GM23338 (cell line): ENCODE measurements around the gene SPDYE2B. TPM values are rescaled to one million over a fixed set of nuclear protein-coding genes. Genes with fewer than 3 reads are reported as not detected.
"Not testable (repeated sequence)": the region's sequence is repeated elsewhere in the genome, so short reads cannot be mapped to it uniquely, and the experiment has no call there.

ENCODE experiments used
- ATAC-seq: fragments of 200-7000 bp; cut with Tn5 transposase; 3 replicates; pipeline ENCODE4 v1.9.1; 2020
- DNase-seq: peaks from one replicate; pipeline ENCODE4 v3.0.0-alpha.2; 2015; ENCODE audit warnings: low spot score
- H2AFZ ChIP-seq: fragments of 200-600 bp; sonication (generic); 2 replicates; pipeline ENCODE4 v1.8.0; 2016; ENCODE audit warnings: antibody characterized with exemption, mild to moderate bottlenecking, moderate library complexity
- H3F3A ChIP-seq: fragments of 200-600 bp; sonication (generic); replicated peaks from 2 replicates; pipeline ENCODE4 v1.8.0; 2017; ENCODE audit warnings: antibody characterized with exemption, mixed run types, low read depth
- H3K27ac ChIP-seq: fragments of 200-600 bp; sonication (generic); 2 replicates; pipeline ENCODE4 v1.6.1; 2016; ENCODE audit warnings: low read depth
- H3K27me3 ChIP-seq: fragments of 200-600 bp; sonication (generic); 2 replicates; pipeline ENCODE4 v1.8.0; 2016; ENCODE audit warnings: mild to moderate bottlenecking, mixed run types, moderate library complexity; ENCODE audit not compliant: insufficient read depth
- H3K36me3 ChIP-seq: fragments of 200-600 bp; sonication (generic); 2 replicates; pipeline ENCODE4 v1.8.0; 2016; ENCODE audit warnings: mild to moderate bottlenecking; ENCODE audit not compliant: insufficient read depth
- H3K4me1 ChIP-seq: fragments of 200-600 bp; sonication (generic); 2 replicates; pipeline ENCODE4 v1.8.0; 2016; ENCODE audit warnings: mild to moderate bottlenecking, moderate library complexity; ENCODE audit not compliant: insufficient read depth
- H3K4me2 ChIP-seq: fragments of 200-600 bp; sonication (generic); 2 replicates; pipeline ENCODE4 v1.7.1; 2017; ENCODE audit warnings: mixed run types
- H3K4me3 ChIP-seq: fragments of 200-600 bp; sonication (generic); 2 replicates; pipeline ENCODE4 v1.6.1; 2016; ENCODE audit warnings: mixed run types
- H3K79me2 ChIP-seq: fragments of 200-600 bp; sonication (generic); replicated peaks from 2 replicates; pipeline ENCODE4 v1.8.0; 2017; ENCODE audit warnings: mild to moderate bottlenecking; ENCODE audit not compliant: insufficient read depth
- H3K9me2 ChIP-seq: fragments of 200-600 bp; sonication (generic); 2 replicates; pipeline ENCODE4 v1.8.0; 2017; ENCODE audit not compliant: insufficient read depth
- H4K20me1 ChIP-seq: fragments of 200-600 bp; sonication (generic); replicated peaks from 2 replicates; pipeline ENCODE4 v1.8.0; 2017; ENCODE audit warnings: mild to moderate bottlenecking; ENCODE audit not compliant: insufficient read depth
- H3K27ac Mint-ChIP-seq: 2 replicates; pipeline ENCODE4 v1.8.0; 2020; ENCODE audit warnings: inconsistent platforms, mild to moderate bottlenecking, moderate library complexity, mixed read lengths
- H3K27me3 Mint-ChIP-seq: 3 replicates; pipeline ENCODE4 v1.8.0; 2022; ENCODE audit warnings: low read depth, mild to moderate bottlenecking, moderate library complexity, mixed read lengths, inconsistent platforms; ENCODE audit not compliant: insufficient read depth, poor library complexity
- H3K36me3 Mint-ChIP-seq: 3 replicates; pipeline ENCODE4 v1.8.0; 2021; ENCODE audit warnings: low read depth, mild to moderate bottlenecking, inconsistent platforms, moderate library complexity, mixed read lengths
- H3K4me1 Mint-ChIP-seq: 3 replicates; pipeline ENCODE4 v1.8.0; 2020; ENCODE audit warnings: mild to moderate bottlenecking, inconsistent platforms, mixed read lengths
- H3K4me3 Mint-ChIP-seq: 3 replicates; pipeline ENCODE4 v1.8.0; 2021; ENCODE audit warnings: moderate library complexity, mild to moderate bottlenecking, inconsistent platforms, mixed read lengths
- H3K9me3 Mint-ChIP-seq: 3 replicates; pipeline ENCODE4 v1.8.0; 2020; ENCODE audit warnings: moderate library complexity, mild to moderate bottlenecking, inconsistent platforms, mixed read lengths
- polyA plus RNA-seq: library from polyadenylated mRNA; unstranded; fragments of >200 nt; fragmentation: Nextera tagmentation; extraction: Ambion mirVana; gene quantifications from 2 replicates; pipeline ENCODE4 v1.2.1, GENCODE V29; 2016
- total RNA-seq: library from RNA; depleted of rRNA; stranded (reverse); fragments of >200 nt; shearing (Covaris generic); gene quantifications from 2 replicates; pipeline ENCODE4 v1.2.3, GENCODE V29; 2014

The SPDYE2B gene
- total and polyA plus RNA-seq, 2 experiments from 2014 or later, result 1.7 TPM; not detected in 1

DNA sequence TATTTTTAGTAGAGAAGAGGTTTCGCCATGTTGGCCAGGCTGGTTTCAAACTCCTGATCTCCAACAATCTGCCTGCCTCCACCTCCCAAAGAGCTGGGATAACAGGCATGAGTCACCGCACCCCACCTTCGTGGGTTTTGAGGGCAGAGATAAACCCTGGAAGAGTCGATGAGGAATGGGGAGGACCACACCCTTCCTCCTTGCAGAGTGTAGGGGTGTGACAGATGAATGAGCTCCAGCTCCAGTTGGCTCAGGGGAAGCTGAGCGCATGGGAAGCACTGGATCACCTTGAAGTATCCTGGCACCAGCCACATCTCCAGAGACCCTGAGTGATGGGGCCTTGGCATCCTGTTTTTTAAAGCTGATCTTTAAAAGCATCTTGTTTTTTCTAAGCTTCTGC, 32.4 kb downstream of the SPDYE2B start:
- not testable (repeated sequence) for ATAC-seq, H2AFZ ChIP-seq, H3K27ac Mint-ChIP-seq

GRCh38 chr7:102688299-102689036, 38.3 kb downstream of the SPDYE2B start:
- H3K4me1 Mint-ChIP-seq, H3K27ac Mint-ChIP-seq, DNase-seq, H3K9me2 ChIP-seq, H3F3A ChIP-seq, H3K4me2 ChIP-seq, H3K4me3 ChIP-seq, H3K36me3 Mint-ChIP-seq, H3K27ac ChIP-seq, H3K36me3 ChIP-seq, H3K27me3 ChIP-seq, H3K79me2 ChIP-seq, H3K9me3 Mint-ChIP-seq, H4K20me1 ChIP-seq, H3K4me3 Mint-ChIP-seq, H3K4me1 ChIP-seq, H3K27me3 Mint-ChIP-seq, H2AFZ ChIP-seq: not testable (repeated sequence)
- ATAC-seq, result peak; percentile 85

More for the DNA sequence above, 32.4 kb downstream of the SPDYE2B start:
- not testable (repeated sequence) for H3K79me2 ChIP-seq, DNase-seq, H3K9me2 ChIP-seq, H3K36me3 Mint-ChIP-seq, H3F3A ChIP-seq, H4K20me1 ChIP-seq, H3K9me3 Mint-ChIP-seq, H3K4me3 ChIP-seq, H3K27me3 Mint-ChIP-seq, H3K4me2 ChIP-seq, H3K4me1 Mint-ChIP-seq, H3K4me3 Mint-ChIP-seq, H3K27me3 ChIP-seq, H3K36me3 ChIP-seq, H3K4me1 ChIP-seq, H3K27ac ChIP-seq

GRCh38 chr7:102689436-102690282, 39.5 kb downstream of the SPDYE2B start:
- not testable (repeated sequence) for H3K27ac Mint-ChIP-seq, H3K4me3 ChIP-seq, H3K36me3 ChIP-seq, H3K4me1 Mint-ChIP-seq, H3K4me3 Mint-ChIP-seq, H3K79me2 ChIP-seq, H3K4me2 ChIP-seq, H3K27ac ChIP-seq, H3F3A ChIP-seq, H3K27me3 Mint-ChIP-seq, H3K9me3 Mint-ChIP-seq, H2AFZ ChIP-seq, H3K27me3 ChIP-seq, H3K4me1 ChIP-seq, H3K36me3 Mint-ChIP-seq, DNase-seq, H4K20me1 ChIP-seq, H3K9me2 ChIP-seq
- ATAC-seq, result peak; percentile 33

DNA sequence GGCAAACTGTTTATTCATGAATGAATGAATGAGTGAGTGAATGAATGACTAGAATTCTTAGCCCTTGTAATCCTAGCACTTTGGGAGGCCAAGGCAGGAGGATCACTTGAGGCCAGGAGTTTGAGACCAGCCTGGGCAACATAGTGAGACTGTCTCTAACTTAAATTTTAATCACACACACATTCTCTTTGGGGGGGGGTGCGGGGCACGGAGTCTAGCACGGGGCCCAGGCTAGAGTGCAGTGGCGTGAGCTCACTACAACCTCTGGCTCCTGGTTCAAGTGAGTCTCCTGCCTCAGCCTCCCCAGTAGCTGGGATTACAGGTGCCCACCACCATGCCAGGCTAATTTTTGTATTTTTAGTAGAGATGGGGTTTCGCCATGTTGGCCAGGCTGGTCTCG, 40.5 kb downstream of the SPDYE2B start:
- not testable (repeated sequence) for H3K27ac Mint-ChIP-seq, H3K4me3 Mint-ChIP-seq, DNase-seq, H3K4me2 ChIP-seq, H3K79me2 ChIP-seq, H3K27me3 ChIP-seq, H3K27ac ChIP-seq, H3K4me1 Mint-ChIP-seq, H3K4me1 ChIP-seq, H3K36me3 Mint-ChIP-seq, H2AFZ ChIP-seq, ATAC-seq, H3F3A ChIP-seq, H3K9me2 ChIP-seq, H4K20me1 ChIP-seq, H3K9me3 Mint-ChIP-seq, H3K4me3 ChIP-seq, H3K27me3 Mint-ChIP-seq, H3K36me3 ChIP-seq

DNA sequence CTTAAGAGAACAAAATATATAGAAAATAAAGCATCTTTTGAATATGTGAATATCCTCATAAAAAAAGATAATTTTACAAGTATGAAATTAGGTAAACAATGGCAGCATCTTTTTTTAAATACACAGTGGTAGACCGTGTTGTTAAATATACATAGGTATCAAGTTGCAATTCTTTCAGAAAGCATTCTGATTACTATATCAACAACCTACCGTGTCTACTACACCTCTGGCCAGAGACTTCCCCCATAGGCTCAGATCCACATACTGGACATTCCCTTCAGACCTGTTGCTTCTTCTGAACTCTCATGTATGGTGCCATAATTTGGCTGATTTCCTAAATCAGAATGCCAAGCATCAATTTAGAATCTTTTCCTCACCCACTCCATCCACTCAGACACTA, 43.9 kb downstream of the SPDYE2B start:
- not testable (repeated sequence) for H3K4me3 Mint-ChIP-seq, H3K27me3 ChIP-seq, DNase-seq, H3K27ac Mint-ChIP-seq, H3K36me3 Mint-ChIP-seq, H3F3A ChIP-seq, H3K4me1 Mint-ChIP-seq, H3K4me1 ChIP-seq, H3K27ac ChIP-seq, H2AFZ ChIP-seq, H3K27me3 Mint-ChIP-seq, H3K36me3 ChIP-seq, H3K79me2 ChIP-seq, H3K9me3 Mint-ChIP-seq, H3K9me2 ChIP-seq, ATAC-seq, H4K20me1 ChIP-seq, H3K4me2 ChIP-seq, H3K4me3 ChIP-seq

GRCh38 chr7:102695033-102695552, 45.0 kb downstream of the SPDYE2B start:
- H3K4me3 ChIP-seq, H3K9me2 ChIP-seq, H3K36me3 ChIP-seq, H3K9me3 Mint-ChIP-seq, H3K79me2 ChIP-seq, H2AFZ ChIP-seq, H3K4me1 Mint-ChIP-seq, ATAC-seq, H3K27me3 Mint-ChIP-seq, DNase-seq, H3K36me3 Mint-ChIP-seq, H3K27ac Mint-ChIP-seq, H3K27ac ChIP-seq, H3K27me3 ChIP-seq, H3F3A ChIP-seq, H3K4me2 ChIP-seq, H4K20me1 ChIP-seq, H3K4me1 ChIP-seq, H3K4me3 Mint-ChIP-seq: not testable (repeated sequence)
